NCI-H1105 treated with DMSO at 0.1 percent for 48 hours (cell line): Measurements from ENCODE around the gene ZDHHC7.
A peak's percentile ranks its signal among the peaks of the same experiment; 100 is the strongest.
"Not testable (repeated sequence)": the region's sequence is repeated elsewhere in the genome, so short reads cannot be mapped to it uniquely, and the experiment has no call there.

Source experiments
- DNase-seq: peaks from one replicate; lab custom pipeline; 2025; lab: John Stamatoyannopoulos, UW

ZDHHC7 gene

GRCh38 chr16:85010931-85011845 is at the start of gene ZDHHC7:
TSS of gene ZDHHC7 (minus strand) at chr16:85011535. CDS start at chr16:84990618, 20,917 bp downstream.
- DNase-seq: peak; percentile 58

GRCh38 chr16:85058909-85059308 is 47.6 kb upstream of the ZDHHC7 start:
- DNase-seq: no peak

GRCh38 chr16:85057948-85058347 is 46.6 kb upstream of the ZDHHC7 start:
- DNase-seq: no peak

- DNase-seq: no peak
Measured at GRCh38 chr16:85057212-85057889, 46.0 kb upstream of the ZDHHC7 start.

GRCh38 chr16:85056211-85056748 is 44.9 kb upstream of the ZDHHC7 start:
- DNase-seq: no peak

- no peak for DNase-seq
Measured at GRCh38 chr16:85055493-85056210, 44.3 kb upstream of the ZDHHC7 start.

GRCh38 chr16:85054948-85055492 is 43.7 kb upstream of the ZDHHC7 start:
- DNase-seq: no peak

- not testable (repeated sequence) for DNase-seq
Measured at GRCh38 chr16:85054321-85054720, 43.0 kb upstream of the ZDHHC7 start.

GRCh38 chr16:85052536-85052935 is 41.2 kb upstream of the ZDHHC7 start:
- no peak for DNase-seq

- no peak for DNase-seq
Measured at GRCh38 chr16:85051683-85052082, 40.3 kb upstream of the ZDHHC7 start.

- DNase-seq: no peak
Measured at GRCh38 chr16:85051067-85051581, 39.8 kb upstream of the ZDHHC7 start.

GRCh38 chr16:85049706-85050305 is 38.5 kb upstream of the ZDHHC7 start:
- no peak for DNase-seq

- DNase-seq: no peak
Measured at GRCh38 chr16:85048921-85049562, 37.7 kb upstream of the ZDHHC7 start.

- no peak for DNase-seq
Measured at GRCh38 chr16:85047867-85048455, 36.6 kb upstream of the ZDHHC7 start.

- no peak for DNase-seq
Measured at GRCh38 chr16:85046931-85047866, 35.9 kb upstream of the ZDHHC7 start.

- no peak for DNase-seq
Measured at GRCh38 chr16:85046472-85046916, 35.2 kb upstream of the ZDHHC7 start.

GRCh38 chr16:85045641-85046471 is 34.5 kb upstream of the ZDHHC7 start:
- no peak for DNase-seq

GRCh38 chr16:85045077-85045476 is 33.7 kb upstream of the ZDHHC7 start:
- no peak for DNase-seq
